ENCODE data around the gene RIMS3.

DNA sequence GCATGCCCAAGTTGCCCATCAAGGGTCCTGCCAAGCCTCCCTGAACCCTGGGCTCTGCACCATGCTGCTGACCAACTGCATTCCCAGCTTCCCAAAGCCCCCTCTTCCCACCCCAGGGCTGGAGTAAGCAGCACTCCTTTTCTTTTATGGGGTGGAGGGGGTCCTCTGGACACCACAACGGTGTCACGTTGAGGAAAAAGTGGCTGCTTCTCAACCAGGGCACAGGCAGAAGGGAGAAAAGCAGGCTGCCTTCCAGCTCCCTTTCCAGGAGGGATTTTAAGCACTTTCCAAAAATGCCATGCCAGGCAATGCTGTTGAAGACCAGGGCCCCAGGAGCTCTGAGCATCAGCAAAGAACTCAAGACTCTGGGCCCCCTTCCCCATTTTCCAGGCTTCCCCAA lies 691 bp downstream of the RIMS3 start:
- TF ChIP-seq ELF4 (IDR thresholded peaks at IDR 0.05) (no peak), SP1 (IDR thresholded peaks at IDR 0.05) (no peak), NFRKB (IDR thresholded peaks at IDR 0.05) (no peak), ZNF384 (IDR thresholded peaks at IDR 0.05) (no peak), ARNT (IDR thresholded peaks at IDR 0.05) (no peak), FOXK2 (IDR thresholded peaks at IDR 0.05) (no peak), SUZ12 (IDR thresholded peaks at IDR 0.05) (no peak)

Data from HEK293T (cell line).